Smooth muscle cell of the brain vasculature (primary cell): ENCODE measurements around the gene NECTIN3.
A peak's percentile ranks its signal among the peaks of the same experiment; 100 is the strongest.

Experiments used
- DNase-seq: peaks from one replicate; pipeline ENCODE4 v3.0.0-alpha.2; 2012; ENCODE audit warnings: low read depth, low spot score

The NECTIN3 gene

GRCh38 chr3:111084911-111085310 is 13.3 kb downstream of the NECTIN3 start:
- no peak for DNase-seq

GRCh38 chr3:111087924-111088469 is 16.4 kb downstream of the NECTIN3 start:
- no peak for DNase-seq

GRCh38 chr3:111096487-111097209 is 25.0 kb downstream of the NECTIN3 start:
- no peak for DNase-seq

GRCh38 chr3:111103807-111104206 is 32.2 kb downstream of the NECTIN3 start:
- DNase-seq = no peak

- no peak for DNase-seq
Observed at GRCh38 chr3:111106993-111107661, 35.5 kb downstream of the NECTIN3 start.

- no peak for DNase-seq
Observed at GRCh38 chr3:111107662-111108035, 36.0 kb downstream of the NECTIN3 start.

GRCh38 chr3:111112913-111113312 is 41.3 kb downstream of the NECTIN3 start:
- DNase-seq = no peak

GRCh38 chr3:111128884-111129283 is 57.3 kb downstream of the NECTIN3 start:
- no peak for DNase-seq

- DNase-seq = no peak
Observed at GRCh38 chr3:111130827-111131226, 59.2 kb downstream of the NECTIN3 start.

GRCh38 chr3:111134302-111134701 is 62.7 kb downstream of the NECTIN3 start:
- no peak for DNase-seq

- DNase-seq = no peak
Observed at GRCh38 chr3:111151438-111151837, 79.8 kb downstream of the NECTIN3 start.

- no peak for DNase-seq
Observed at GRCh38 chr3:111152496-111152895, 80.9 kb downstream of the NECTIN3 start.

- no peak for DNase-seq
Observed at GRCh38 chr3:111156517-111156916, 84.9 kb downstream of the NECTIN3 start.

GRCh38 chr3:111159391-111159790 is 87.8 kb downstream of the NECTIN3 start:
- DNase-seq = no peak

- no peak for DNase-seq
Observed at GRCh38 chr3:111164621-111165020, 93.0 kb downstream of the NECTIN3 start.

GRCh38 chr3:111165411-111165810 is 93.8 kb downstream of the NECTIN3 start:
- DNase-seq = no peak

- peak; percentile 17 for DNase-seq
Observed at GRCh38 chr3:111173328-111173900, 101.8 kb downstream of the NECTIN3 start.

- DNase-seq = no peak
Observed at GRCh38 chr3:111173906-111174305, 102.3 kb downstream of the NECTIN3 start.

GRCh38 chr3:111190518-111190917 is 118.9 kb downstream of the NECTIN3 start:
- no peak for DNase-seq

GRCh38 chr3:111193472-111193871 is 121.9 kb downstream of the NECTIN3 start:
- no peak for DNase-seq

GRCh38 chr3:111194048-111194447 is 122.4 kb downstream of the NECTIN3 start:
- no peak for DNase-seq

- no peak for DNase-seq
Observed at GRCh38 chr3:111197485-111197884, 125.9 kb downstream of the NECTIN3 start.

- DNase-seq = no peak
Observed at GRCh38 chr3:111200027-111200426, 128.4 kb downstream of the NECTIN3 start.
